Endodermal cell (in vitro differentiated cells): ENCODE results near the gene RPS6KA4. TPM values are rescaled to one million over a fixed set of nuclear protein-coding genes. Genes with fewer than 3 reads are reported as not detected.
A peak's percentile ranks its signal among the peaks of the same experiment; 100 is the strongest.

ENCODE experiments used
- DNase-seq: peaks from one replicate; pipeline ENCODE4 v3.0.0-alpha.2; 2017
- H3K27ac ChIP-seq: 2 replicates; pipeline ENCODE4 v1.5.1; 2013; ENCODE audit warnings: mild to moderate bottlenecking, low read depth, low read length, moderate library complexity
- H3K27me3 ChIP-seq: 2 replicates; pipeline ENCODE4 v1.6.1; 2013; ENCODE audit warnings: mild to moderate bottlenecking, low read length, moderate library complexity; ENCODE audit not compliant: insufficient read depth, control insufficient read depth, poor library complexity, severe bottlenecking
- H3K36me3 ChIP-seq: 2 replicates; pipeline ENCODE4 v1.7.0; 2013; ENCODE audit warnings: mild to moderate bottlenecking, low read length, moderate library complexity; ENCODE audit not compliant: control insufficient read depth, insufficient read depth
- H3K4me1 ChIP-seq: one replicate; pipeline ENCODE4 v1.7.0; 2013; ENCODE audit warnings: low read length; ENCODE audit not compliant: control insufficient read depth, insufficient read depth
- H3K4me3 ChIP-seq: 2 replicates; pipeline ENCODE4 v1.5.1; 2013; ENCODE audit warnings: mild to moderate bottlenecking, low read length, moderate library complexity
- H3K9ac ChIP-seq: 2 replicates; pipeline ENCODE4 v1.6.1; 2013; ENCODE audit warnings: mild to moderate bottlenecking, low read length, moderate library complexity; ENCODE audit not compliant: poor library complexity, severe bottlenecking; ENCODE audit errors: extremely low read depth
- H3K9me3 ChIP-seq: 2 replicates; pipeline ENCODE4 v1.6.1; 2013; ENCODE audit warnings: mild to moderate bottlenecking, low read length, moderate library complexity; ENCODE audit not compliant: control insufficient read depth
- H3K27ac Mint-ChIP-seq: 2 replicates; pipeline ENCODE4 v1.8.0; 2020; ENCODE audit warnings: mixed read lengths
- H3K27me3 Mint-ChIP-seq: 2 replicates; pipeline ENCODE4 v1.8.0; 2021; ENCODE audit warnings: mild to moderate bottlenecking, mixed read lengths; ENCODE audit not compliant: insufficient read depth
- H3K36me3 Mint-ChIP-seq: 2 replicates; pipeline ENCODE4 v1.8.0; 2020; ENCODE audit warnings: low read depth, mixed read lengths
- H3K4me1 Mint-ChIP-seq: 2 replicates; pipeline ENCODE4 v1.8.0; 2020; ENCODE audit warnings: mixed read lengths
- H3K4me3 Mint-ChIP-seq: 2 replicates; pipeline ENCODE4 v1.8.0; 2020; ENCODE audit warnings: mild to moderate bottlenecking, moderate library complexity, mixed read lengths
- H3K9me3 Mint-ChIP-seq: 2 replicates; pipeline ENCODE4 v1.8.0; 2020; ENCODE audit warnings: mild to moderate bottlenecking, mixed read lengths
- WGBS, 2 experiments: methylation state at CpG; one replicate each; pipeline versions ENCODE4 v1.1.5 to v1.1.7; 2013; ENCODE audit warnings: missing lambda C conversion rate in 2 of 2, mixed read lengths in 1 of 2; ENCODE audit not compliant: insufficient coverage in 1 of 2, insufficient read length in 1 of 2; 5-methylcytosine and 5-hydroxymethylcytosine counted together
- total RNA-seq, 2 donors: library from RNA; stranded (reverse); fragmentation: NEBNext Ultra II Directional in 1 of 2; extraction: Animal tissue kit (Norgen Biotek cat#: 25700) in 1 of 2; gene quantifications; 2 replicates in 1 of 2; 3 replicates in 1 of 2; pipeline ENCODE4 v1.2.1, GENCODE V29; 2021
- TF ChIP-seq, protein P1 (sequence below): fragments of 200-600 bp; sonication (generic); conservative IDR thresholded peaks from 2 replicates; pipeline ENCODE4 v1.5.0; 2021; ENCODE audit warnings: antibody characterized with exemption, mild to moderate bottlenecking

Gene RPS6KA4
- total RNA-seq, 2 donors from 2014 or later, result 13.5 to 14.5 TPM

DNA sequence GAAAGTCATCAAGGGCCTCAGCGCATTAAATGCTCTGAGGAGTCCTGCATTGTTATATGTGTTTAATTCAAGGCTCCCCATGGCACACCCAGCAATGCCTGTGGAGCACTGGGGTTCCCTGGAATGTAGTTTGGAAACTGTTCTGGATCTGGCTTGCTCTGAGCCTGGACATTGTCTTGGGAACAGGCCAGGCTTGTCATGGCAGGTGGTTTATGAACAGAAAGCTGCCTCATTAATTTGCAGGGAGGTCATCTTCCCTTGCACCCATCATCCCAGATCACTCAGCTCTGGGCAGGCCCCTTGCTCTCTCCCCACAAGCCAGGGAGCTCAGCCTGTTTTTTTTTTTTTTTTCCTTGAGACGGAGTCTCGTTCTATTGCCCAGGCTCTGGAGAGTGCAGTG, 32.9 kb downstream of the RPS6KA4 start:
- Mint-ChIP-seq H3K27ac (no peak overlapping the region), H3K36me3 (no peaks in the 10 kb centered on the region), H3K4me3 (no peak overlapping the region), H3K27me3 (no peaks in the 10 kb centered on the region), H3K4me1 (peaks cover 12% of the 10 kb centered on the region), H3K9me3 (no peaks in the 10 kb centered on the region)
- TF ChIP-seq, protein P1, sequence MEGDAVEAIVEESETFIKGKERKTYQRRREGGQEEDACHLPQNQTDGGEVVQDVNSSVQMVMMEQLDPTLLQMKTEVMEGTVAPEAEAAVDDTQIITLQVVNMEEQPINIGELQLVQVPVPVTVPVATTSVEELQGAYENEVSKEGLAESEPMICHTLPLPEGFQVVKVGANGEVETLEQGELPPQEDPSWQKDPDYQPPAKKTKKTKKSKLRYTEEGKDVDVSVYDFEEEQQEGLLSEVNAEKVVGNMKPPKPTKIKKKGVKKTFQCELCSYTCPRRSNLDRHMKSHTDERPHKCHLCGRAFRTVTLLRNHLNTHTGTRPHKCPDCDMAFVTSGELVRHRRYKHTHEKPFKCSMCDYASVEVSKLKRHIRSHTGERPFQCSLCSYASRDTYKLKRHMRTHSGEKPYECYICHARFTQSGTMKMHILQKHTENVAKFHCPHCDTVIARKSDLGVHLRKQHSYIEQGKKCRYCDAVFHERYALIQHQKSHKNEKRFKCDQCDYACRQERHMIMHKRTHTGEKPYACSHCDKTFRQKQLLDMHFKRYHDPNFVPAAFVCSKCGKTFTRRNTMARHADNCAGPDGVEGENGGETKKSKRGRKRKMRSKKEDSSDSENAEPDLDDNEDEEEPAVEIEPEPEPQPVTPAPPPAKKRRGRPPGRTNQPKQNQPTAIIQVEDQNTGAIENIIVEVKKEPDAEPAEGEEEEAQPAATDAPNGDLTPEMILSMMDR, result no peak
- no peak for DNase-seq
- Histone ChIP-seq H3K27ac (no peak overlapping the region), H3K4me3 (no peak overlapping the region), H3K9me3 (no peaks in the 10 kb centered on the region), H3K4me1 (peaks cover 8% of the 10 kb centered on the region), H3K9ac (no peak overlapping the region), H3K27me3 (no peaks in the 10 kb centered on the region), H3K36me3 (no peaks in the 10 kb centered on the region)
- 89 to 96% methylated on average over 3 of the region's 3 CpGs for WGBS, 2 experiments

DNA sequence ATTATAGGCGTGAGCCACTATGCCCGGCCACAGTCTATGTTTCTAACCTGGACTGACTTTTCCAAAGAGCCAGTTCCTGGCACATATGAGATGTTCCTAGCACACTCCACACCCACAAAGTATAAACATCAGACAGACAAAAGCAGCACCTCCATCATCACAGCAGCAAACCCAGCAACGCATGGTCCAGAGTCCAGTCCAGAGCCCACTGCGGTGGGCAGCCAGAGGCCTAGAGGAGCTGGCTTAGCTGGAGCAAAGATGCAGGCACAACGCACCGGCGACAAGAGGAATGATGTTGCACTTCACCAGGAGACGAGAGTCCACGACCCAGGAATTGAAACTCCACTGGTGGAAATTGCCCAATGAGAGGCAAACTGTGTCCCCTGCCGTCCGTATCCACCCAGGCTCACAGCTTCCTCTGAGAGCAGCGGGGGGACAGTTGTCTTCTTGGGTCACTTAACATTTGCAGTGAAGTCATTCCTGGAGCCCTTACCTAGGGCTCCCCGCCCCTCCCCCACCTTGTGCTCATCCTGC, 36.6 kb downstream of the RPS6KA4 start:
- no peak for DNase-seq
- H3K9ac ChIP-seq, result no peak overlapping the region
- no peaks in the 10 kb centered on the region for H3K9me3 ChIP-seq
- Mint-ChIP-seq H3K27me3 (no peaks in the 10 kb centered on the region), H3K4me1 (peaks cover 15% of the 10 kb centered on the region), H3K9me3 (no peaks in the 10 kb centered on the region), H3K27ac (peak overlapping the region; percentile 85), H3K36me3 (no peaks in the 10 kb centered on the region), H3K4me3 (peak overlapping the region; percentile 24)
- no peaks in the 10 kb centered on the region for H3K36me3 ChIP-seq
- peak overlapping the region; percentile 4 for H3K27ac ChIP-seq
- WGBS, 2 experiments, result 66 to 69% methylated on average over 12 to 13 of the region's 13 CpGs
- TF ChIP-seq, protein P1, result no peak
- no peak overlapping the region for H3K4me3 ChIP-seq
- no peaks in the 10 kb centered on the region for H3K27me3 ChIP-seq
- peaks cover 8% of the 10 kb centered on the region for H3K4me1 ChIP-seq

DNA sequence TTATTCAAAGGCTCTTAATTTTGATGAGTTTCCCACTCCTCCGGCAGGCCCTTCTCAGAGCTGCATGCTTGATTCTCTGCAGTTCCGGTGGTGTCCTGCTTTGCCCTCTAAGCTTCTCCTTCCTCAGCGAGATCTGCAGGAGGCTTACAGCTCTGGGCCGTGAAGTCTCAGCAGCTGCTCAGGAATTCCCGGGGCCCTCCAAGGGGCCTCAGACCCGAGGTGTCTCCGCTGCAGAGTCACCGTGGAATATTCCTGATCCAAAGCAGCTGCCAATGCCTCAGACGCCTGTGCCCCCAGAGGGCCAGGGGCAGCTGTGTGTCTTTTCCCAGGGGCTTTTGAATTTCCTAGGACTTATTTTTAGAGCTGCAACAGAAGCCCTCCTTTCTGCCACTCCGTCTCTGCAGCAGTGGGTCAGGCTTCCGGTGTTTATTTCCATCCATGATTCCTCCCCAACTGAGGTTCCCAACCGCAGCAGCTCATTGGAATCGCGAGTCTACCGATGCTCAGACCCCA, 37.2 kb downstream of the RPS6KA4 start:
- H3K4me1 Mint-ChIP-seq, result peaks cover 15% of the 10 kb centered on the region
- H3K27me3 Mint-ChIP-seq, result no peaks in the 10 kb centered on the region
- Histone ChIP-seq H3K27ac (peak overlapping the region; percentile 4), H3K4me3 (no peak overlapping the region), H3K9me3 (no peaks in the 10 kb centered on the region), H3K9ac (no peak overlapping the region), H3K36me3 (no peaks in the 10 kb centered on the region), H3K4me1 (peaks cover 8% of the 10 kb centered on the region), H3K27me3 (no peaks in the 10 kb centered on the region)
- no peaks in the 10 kb centered on the region for H3K36me3 Mint-ChIP-seq
- 18 to 33% methylated on average over 14 to 15 of the region's 15 CpGs for WGBS, 2 experiments
- H3K27ac Mint-ChIP-seq, result peak overlapping the region; percentile 85
- H3K9me3 Mint-ChIP-seq, result no peaks in the 10 kb centered on the region
- peak; percentile 90 for DNase-seq
- TF ChIP-seq, protein P1, result peak; percentile 26
- H3K4me3 Mint-ChIP-seq, result peak overlapping the region; percentile 24
